GM19467 (cell line): ENCODE measurements around the gene PLA2G1B.

Experiments
- ATAC-seq: cut with Tn5 transposase; IDR thresholded peaks from one replicate; pipeline ENCODE4 v1.9.1; 2021; ENCODE audit warnings: mild to moderate bottlenecking, moderate library complexity; ENCODE audit not compliant: unreplicated experiment

The PLA2G1B gene

GRCh38 chr12:120328228-120328627, 649 bp upstream of the PLA2G1B start:
- no peak for ATAC-seq

- ATAC-seq: no peak
Observed at GRCh38 chr12:120324841-120325417, 2.6 kb downstream of the PLA2G1B start.

- no peak for ATAC-seq
Observed at GRCh38 chr12:120323772-120324171, 3.8 kb downstream of the PLA2G1B start.

GRCh38 chr12:120321382-120322202, 6.0 kb downstream of the PLA2G1B start:
- no peak for ATAC-seq

DNA sequence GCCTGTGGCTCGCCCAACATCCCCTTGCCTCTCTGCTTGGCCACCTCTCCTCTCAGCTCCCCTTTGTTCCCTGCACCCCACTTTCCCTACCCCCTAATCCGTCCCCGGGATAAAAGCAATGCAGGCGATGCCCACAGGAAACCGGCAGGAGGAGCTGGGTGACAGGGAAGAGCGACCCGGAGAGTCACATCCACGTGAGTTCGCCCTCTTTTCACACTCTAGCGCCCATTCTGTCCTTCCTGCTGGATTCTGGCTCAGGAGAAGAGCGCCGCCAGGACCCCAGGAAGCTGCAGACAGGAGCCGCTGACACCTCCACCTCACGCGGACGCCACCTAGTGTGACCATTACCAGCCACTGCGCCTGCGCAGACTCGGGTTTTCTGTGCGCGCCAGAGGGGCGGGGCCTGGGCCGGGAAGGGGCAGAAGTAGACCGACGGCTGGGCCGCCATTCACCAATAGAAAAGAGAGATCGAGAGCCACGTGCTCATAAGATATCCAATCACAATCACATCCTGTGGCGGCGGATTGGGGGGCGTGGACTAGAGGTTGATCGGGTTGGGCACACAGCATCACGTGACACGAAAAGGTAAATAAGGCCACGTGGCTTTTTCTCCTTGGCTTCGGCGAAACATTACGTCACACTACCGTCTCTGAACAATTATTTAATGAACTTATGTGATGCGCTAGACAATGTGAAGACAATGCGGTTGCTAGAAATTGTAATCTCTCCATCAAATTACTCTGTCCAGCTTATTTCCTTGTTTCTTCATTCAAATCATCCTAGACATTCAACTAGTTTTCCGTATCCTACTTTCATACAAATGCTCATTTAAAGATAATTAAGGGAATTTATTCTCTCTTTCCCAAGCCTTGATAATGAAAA, 10.1 kb downstream of the PLA2G1B start:
- peak; percentile 96 for ATAC-seq

- ATAC-seq: no peak
Observed at GRCh38 chr12:120316798-120317223, 10.8 kb downstream of the PLA2G1B start.

DNA sequence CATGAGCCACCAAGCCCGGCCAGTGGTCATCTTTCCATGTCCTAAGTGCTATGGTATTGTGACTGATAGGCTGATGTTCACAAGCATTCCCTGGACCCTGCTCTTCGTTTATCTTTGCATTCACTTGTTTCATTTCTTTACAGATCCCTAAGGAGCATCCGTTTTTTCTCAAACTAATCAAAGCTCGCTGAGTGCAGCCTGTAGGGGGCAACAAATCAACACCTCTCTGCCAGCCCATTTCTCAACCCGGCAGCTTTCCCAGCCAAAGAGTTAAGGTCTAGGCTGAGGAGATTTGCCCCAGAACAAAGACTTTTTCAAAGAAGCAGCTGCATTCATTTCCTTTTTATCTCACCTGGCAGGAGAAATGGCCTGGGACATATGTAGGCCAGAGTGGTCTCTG, 13.4 kb downstream of the PLA2G1B start:
- ATAC-seq: no peak

GRCh38 chr12:120301962-120302815, 25.4 kb downstream of the PLA2G1B start, which contains the start of gene SIRT4:
TSS of gene SIRT4 (plus strand) at chr12:120302321. CDS start at chr12:120303562, 1,241 bp downstream.
- ATAC-seq: peak; percentile 94

DNA sequence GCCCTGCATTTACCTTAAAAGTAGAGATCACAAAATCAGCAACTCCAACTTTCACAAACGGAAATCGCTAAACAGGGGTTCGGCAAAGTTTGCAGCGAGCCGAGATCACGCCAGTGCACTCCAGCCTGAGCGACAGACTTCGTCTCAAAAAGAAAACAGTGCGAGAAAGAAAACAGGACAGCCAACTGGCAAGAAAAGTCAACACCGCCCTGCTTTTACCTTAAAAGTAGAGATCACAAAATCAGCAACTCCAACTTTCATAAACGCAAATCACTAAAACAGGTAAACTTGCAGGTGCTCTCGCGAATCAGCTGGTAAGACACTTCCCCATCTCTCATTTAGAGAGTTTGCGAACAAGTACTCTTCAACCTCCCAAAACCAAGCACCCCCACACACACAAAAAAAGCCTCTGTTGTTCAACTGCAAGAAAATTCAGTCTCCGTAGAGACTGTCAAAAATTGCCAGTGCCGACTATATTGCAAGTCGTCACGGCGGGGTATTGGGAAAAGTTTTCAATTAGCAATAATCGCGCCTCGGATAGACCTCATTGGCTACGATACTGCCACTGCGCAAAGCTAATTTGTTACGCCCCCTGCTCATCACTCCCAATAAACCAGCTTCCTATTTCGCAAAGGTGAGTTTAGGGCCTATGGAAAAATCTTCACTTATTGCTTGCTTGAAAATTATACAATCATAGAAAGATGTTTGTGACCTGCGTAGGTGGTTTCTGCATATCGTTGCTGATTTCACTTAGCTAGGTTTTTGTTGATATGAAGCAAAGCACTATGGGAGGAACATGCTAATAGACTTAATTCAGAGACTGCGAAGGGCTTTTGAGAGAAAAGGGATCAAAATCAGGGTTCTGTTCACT, 34.7 kb downstream of the PLA2G1B start, which contains the start of gene RNU4-1:
Gene RNU4-1, minus strand, starts transcription at position 577 of the 871 bp plus-strand sequence.
- ATAC-seq: peak; percentile 42

DNA sequence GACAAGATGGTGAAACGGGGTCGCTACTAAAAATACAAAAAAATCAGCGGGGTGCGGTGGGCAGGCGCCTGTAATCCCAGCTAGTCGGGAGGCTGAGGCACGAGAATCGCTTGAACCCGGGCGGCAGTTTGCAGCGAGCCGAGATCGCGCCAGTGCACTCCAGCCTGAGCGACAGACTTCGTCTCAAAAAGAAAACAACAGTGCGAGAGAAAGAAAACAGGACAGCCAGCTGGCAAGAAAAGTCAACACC, 35.2 kb downstream of the PLA2G1B start:
- no peak for ATAC-seq

- ATAC-seq: no peak
Observed at GRCh38 chr12:120290609-120291305, 36.8 kb downstream of the PLA2G1B start.

DNA sequence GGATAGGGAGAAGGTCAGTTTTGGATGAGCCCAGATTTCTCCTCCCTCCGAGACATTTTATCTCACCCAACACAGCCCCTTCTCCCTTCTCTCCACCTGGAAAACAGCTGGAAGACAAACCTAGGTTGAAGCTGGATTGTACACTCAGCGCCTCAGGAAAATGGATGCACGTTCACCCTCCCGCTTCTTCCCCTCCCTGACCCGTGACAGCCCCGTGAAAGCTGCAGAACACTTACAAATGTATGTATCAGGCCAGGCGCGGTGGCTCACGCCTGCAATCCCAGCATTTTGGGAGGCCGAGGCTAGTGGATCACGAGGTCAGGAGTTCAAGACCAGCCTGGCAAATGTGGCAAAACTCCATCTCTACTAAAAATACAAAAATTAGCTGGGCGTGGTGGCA, 40.1 kb downstream of the PLA2G1B start:
- no peak for ATAC-seq

DNA sequence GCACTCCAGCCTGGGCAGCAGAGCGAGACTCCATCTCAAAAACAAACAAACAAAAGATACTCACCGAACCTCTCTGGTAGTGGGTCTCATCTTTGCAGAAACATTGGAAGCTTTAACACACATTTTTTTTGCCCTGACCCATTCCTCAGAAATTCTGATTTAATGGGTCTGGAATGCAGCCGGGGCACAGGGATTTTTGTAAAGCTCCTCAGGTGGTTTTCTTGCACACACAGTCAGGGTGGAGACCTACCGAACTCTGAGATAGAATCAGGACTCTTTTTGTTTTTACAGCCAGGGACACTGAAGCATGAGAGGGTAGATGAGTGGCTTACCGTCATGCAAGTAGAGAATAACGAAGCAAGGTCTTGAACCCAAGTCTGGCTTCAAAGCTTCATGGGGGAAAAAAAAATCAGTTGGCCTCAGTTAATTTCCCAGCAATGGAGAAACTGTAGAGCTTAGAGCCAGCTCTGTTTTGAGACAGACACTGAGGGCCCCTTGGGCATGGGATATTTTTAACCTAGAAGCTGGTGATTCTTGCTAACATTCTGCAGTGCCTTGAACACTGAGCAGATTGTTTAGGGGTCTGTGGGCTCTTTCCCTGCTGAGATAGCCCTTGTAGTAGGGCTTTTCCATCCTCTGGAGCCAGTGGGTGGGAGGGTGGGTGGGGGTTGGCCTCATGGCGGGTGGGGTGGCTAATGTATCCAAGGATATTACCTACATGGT, 40.6 kb downstream of the PLA2G1B start:
- no peak for ATAC-seq

DNA sequence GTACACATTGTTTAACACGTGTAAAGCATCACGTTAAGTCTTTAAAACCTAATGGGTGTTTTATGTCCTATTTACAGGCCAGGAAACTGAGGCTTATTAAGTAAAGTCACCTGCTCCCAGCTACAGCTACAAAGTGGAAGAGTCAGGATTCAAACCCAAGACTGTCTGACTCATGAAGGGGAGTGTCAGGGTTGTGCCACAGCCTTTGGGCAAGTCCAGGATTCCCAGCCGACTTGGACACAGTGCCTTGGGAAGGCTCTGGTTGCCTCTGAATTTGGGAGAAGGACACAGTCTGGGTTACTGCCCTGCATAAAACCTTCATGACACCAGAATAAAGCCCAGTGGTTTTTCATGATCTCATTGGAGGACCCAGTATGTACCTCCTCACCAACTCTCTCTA, 43.2 kb downstream of the PLA2G1B start:
- no peak for ATAC-seq

- no peak for ATAC-seq
Observed at GRCh38 chr12:120283318-120283717, 44.3 kb downstream of the PLA2G1B start.

DNA sequence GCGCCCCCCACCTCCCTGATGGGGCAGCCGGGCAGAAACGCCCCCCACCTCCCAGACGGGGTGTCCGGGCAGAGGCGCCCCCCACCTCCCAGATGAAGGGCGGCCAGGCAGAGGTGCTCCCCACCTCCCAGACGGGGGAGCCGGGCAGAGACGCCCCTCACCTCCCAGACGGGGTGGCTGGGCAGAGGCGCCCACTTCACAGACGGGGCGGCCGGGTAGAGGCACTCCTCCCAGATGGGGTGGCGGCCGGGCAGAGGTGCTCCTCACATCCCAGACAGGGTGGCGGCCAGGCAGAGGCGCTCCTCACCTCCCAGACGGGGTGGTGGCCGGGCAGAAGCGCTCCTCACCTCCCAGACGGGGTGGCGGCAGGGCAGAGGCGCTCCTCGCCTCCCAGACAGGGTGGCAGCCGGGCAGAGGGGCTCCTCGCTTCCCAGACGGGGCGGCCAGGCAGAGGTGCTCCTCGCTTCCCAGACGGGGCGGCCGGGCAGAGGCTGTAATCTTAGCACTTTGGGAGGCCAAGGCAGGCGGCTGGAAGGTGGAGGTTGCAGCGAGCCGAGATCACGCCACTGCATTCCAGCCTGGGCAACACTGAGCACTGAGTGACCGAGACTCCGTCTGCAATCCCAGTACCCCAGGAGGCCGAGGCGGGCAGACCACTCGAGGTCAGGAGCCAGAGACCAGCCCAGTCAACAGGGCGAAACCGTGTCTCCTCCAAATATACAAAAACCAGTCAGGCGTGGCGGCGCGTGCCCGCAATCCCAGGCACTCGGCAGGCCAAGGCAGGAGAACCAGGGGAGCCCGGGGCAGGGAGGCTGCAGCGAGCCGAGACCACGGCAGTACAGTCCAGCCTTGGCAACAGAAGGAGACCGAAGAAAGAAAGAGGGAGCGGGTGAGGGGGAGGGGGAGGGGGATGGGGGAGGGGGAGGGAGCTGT, 49.2 kb downstream of the PLA2G1B start:
- no peak for ATAC-seq

- ATAC-seq: no peak
Observed at GRCh38 chr12:120276734-120277133, 50.8 kb downstream of the PLA2G1B start.
